Hepatic stellate cell (primary cell): ENCODE data around the gene PES1.
"Not testable (repeated sequence)": the region's sequence is repeated elsewhere in the genome, so short reads cannot be mapped to it uniquely, and the experiment has no call there.

Source experiments
- DNase-seq: peaks from one replicate; pipeline ENCODE4 v3.0.0; 2011; ENCODE audit warnings: low spot score

Gene PES1

GRCh38 chr22:30574095-30574981, 17.4 kb downstream of the PES1 start, which contains the start of gene GAL3ST1:
GAL3ST1 (minus strand) TSS chr22:30574665; CDS start chr22:30557392, 17,273 bp downstream.
- DNase-seq: no peak

GRCh38 chr22:30573594-30574094, 18.1 kb downstream of the PES1 start:
- DNase-seq: no peak

- no peak for DNase-seq
Observed at GRCh38 chr22:30572840-30573593, 18.7 kb downstream of the PES1 start.

GRCh38 chr22:30572210-30572609, 19.5 kb downstream of the PES1 start:
- no peak for DNase-seq

GRCh38 chr22:30569674-30570202, 22.0 kb downstream of the PES1 start:
- DNase-seq: no peak

GRCh38 chr22:30568137-30568805, 23.4 kb downstream of the PES1 start:
- no peak for DNase-seq

- DNase-seq: not testable (repeated sequence)
Observed at GRCh38 chr22:30567277-30567676, 24.4 kb downstream of the PES1 start.

GRCh38 chr22:30566125-30566524, 25.6 kb downstream of the PES1 start:
- no peak for DNase-seq

- DNase-seq: no peak
Observed at GRCh38 chr22:30565341-30565740, 26.4 kb downstream of the PES1 start.

- DNase-seq: no peak
Observed at GRCh38 chr22:30564761-30565119, 27.0 kb downstream of the PES1 start.

GRCh38 chr22:30564045-30564760, 27.5 kb downstream of the PES1 start:
- DNase-seq: no peak

- DNase-seq: no peak
Observed at GRCh38 chr22:30562366-30562765, 29.3 kb downstream of the PES1 start.

- DNase-seq: no peak
Observed at GRCh38 chr22:30561402-30562189, 30.1 kb downstream of the PES1 start.

- DNase-seq: not testable (repeated sequence)
Observed at GRCh38 chr22:30560643-30561202, 31.0 kb downstream of the PES1 start.

GRCh38 chr22:30559889-30560288, 31.8 kb downstream of the PES1 start:
- DNase-seq: no peak

- no peak for DNase-seq
Observed at GRCh38 chr22:30557243-30557642, 34.5 kb downstream of the PES1 start.

- DNase-seq: no peak
Observed at GRCh38 chr22:30556388-30556787, 35.3 kb downstream of the PES1 start.

- DNase-seq: no peak
Observed at GRCh38 chr22:30555282-30556210, 36.2 kb downstream of the PES1 start.

GRCh38 chr22:30553971-30554370, 37.7 kb downstream of the PES1 start:
- no peak for DNase-seq
